Ammon's horn (tissue), 1 donor: Measurements from ENCODE around the gene MTSS2.

ENCODE experiments used
- DNase-seq: peaks from one replicate; pipeline ENCODE4 v3.0.0-alpha.2; 2016; ENCODE audit warnings: low spot score

The MTSS2 gene

DNA sequence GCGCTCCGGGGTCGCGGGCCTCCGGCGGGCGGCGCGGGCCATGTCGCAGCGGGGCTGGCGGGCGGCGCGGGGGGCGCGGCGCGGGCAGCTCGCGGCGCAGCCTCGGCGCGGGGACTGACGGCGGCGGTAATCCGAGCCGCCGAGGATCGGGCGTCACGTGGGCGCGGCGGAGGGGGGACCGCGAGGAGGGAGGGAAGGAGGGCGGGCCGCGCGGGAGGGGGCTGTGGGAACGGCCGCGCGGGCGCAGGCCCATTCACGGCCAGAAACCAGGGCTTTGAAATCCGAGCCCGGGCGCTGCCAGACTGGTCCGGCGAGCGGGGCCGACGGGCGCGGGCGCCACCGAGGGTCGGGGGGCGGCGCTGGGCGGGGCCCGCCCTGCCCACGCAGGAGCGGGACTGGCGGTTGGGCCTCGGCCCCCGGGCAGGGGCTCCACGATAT is at the start of gene MTSS2:
Gene MTSS2, minus strand, starts transcription at position 116 of the 438 bp plus-strand sequence. CDS start 262 bp downstream, outside the sequence.
- peak; percentile 91 for DNase-seq

DNA sequence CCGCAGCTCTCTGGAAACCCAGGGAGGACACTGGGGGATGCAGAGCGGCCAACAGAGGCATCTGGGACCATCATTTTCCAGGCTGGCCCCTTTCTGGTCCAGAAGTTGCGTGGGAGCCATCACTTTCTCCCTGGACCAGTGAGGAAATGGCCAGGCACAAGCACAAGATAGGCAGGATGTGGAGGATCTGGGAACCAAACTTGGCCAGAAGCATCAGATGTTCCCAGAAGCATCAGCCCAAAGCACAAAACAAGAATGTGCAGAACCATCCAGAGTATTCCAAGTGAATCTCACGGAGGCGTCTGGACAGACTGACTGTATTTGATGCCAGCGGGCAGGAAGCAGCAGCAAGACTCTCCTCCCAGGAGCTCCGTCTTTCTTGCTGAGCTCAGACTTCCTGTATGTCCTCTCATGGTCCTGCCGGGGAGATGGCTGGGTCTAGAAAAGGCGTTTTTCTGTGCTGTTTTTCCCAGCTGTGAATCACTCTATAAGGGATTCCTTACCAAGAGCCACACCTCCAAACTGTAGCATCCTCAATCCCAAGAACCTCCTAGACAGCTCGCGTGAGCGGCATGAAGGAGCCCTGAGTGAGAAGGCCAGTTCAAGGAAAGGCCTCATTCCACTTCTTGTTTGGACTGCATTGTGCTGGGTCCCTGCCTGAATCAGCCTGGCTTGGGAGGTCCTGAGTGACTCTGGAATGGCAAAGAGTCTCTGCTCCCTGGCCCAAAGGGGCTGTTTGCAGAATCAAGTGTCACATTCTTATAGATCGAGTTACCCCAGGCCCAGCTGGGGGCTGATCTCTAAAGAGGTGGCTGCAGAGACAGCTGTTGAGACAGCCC is 49.5 kb upstream of the MTSS2 start:
- DNase-seq = no peak

- DNase-seq = no peak
These were observed 48.8 kb upstream of the MTSS2 start for GRCh38 chr16:70734522-70735095.

DNA sequence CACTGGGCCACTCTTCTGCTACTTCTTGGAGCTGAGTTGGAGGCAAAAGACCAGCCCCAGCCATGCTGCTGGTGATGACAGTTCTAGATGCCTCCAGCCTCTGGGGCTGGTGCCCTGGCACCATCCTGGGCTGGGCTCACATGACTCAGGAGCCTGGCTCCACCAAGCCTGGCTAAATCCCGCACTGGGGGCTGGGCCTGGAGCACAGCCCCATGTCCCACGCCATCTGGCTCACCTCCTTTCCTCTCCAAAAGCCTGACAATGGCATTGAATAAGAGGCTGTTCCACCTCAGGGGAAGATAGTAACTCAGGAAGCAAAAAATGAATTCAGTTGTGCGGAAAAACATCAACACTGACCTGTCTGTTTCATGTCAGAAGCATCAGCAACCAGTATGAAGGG is 45.1 kb upstream of the MTSS2 start:
- DNase-seq = no peak

- peak; percentile 75 for DNase-seq
These were observed 44.2 kb upstream of the MTSS2 start for GRCh38 chr16:70730031-70730430.

DNA sequence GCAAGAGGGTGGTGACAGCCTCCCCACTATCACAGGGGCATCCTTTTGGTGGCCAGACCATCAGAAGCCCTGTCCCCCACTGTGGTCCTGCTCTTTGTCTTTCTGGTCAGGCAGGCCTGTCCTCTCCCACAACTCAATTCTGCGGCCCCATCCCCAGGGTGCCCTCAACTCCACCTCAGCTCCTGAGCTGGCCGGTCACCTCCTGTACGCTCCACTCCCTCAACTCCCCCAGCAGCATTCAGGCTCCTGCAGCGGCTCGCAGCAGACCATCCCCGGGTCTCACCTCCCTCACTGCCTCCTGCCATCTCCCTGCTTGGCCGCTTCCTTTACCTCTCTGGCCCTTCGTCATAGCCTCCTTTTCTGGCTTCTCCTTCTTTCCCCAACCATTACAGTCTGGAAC is 43.4 kb upstream of the MTSS2 start:
- no peak for DNase-seq

DNA sequence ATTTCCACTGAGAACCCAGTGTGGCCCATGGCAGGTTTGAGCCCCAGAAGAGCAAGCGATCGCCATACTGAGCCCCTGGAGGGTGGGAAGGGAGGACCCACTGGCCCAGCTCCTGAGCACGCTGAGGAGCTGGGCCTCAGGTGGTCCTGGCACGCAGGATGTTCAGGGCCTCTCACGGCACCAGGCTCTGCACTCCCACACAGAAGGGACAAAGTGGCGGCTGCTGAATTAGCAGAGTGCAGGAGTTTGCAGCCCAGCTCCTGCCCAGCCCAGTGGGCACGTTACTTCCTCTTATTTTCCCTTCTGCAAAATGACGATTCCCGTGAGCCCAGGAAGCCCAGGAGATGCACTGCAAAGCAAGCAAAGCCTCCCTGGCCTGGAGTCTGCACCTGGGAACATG is 42.3 kb upstream of the MTSS2 start:
- DNase-seq = no peak

- DNase-seq = no peak
These were observed 41.1 kb upstream of the MTSS2 start for GRCh38 chr16:70726892-70727361.

DNA sequence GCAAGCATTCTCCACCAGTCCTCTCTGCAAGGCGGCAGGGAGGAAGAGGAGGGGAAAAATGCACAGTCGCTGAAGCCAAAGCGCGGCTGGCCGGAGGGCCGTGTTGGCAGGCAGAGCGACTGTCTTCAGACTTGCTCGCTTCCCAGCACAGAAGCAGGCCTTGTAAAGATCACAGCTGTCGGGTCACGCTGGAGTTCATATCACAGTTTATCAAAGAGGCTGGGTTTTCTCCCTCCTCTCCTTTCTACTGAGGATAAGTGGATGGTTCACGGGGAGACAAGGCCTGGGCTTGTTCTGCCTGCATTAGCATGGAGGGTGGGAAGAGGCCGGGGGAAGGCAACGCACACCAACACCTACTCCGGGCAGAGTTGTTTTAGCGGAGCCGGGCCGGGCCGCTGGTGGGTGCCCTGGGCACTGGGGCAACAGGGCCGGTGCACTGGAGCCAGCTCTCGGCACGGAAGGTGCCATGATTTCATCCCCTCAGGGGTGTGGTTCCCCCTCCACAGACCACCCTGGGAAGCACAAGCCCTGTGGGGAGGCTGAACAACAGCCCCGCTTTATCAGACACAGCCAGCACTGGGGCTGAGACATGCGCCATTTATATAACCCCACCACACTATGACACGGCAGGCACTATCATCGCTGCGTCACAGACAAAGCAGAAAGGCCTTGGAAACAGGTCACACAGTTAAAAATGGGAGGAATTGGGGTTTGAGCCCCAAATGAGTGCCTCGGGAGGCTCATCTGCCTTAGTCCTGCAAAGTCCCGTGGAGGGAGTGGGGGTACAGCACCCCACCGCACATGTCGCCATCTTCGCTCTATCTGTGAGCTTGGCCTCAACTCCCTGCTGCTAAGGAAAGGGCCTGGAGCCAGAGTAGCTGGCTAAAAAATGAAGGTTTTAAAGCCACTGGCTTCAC is 40.3 kb upstream of the MTSS2 start:
- DNase-seq = peak; percentile 95

- DNase-seq = peak; percentile 79
These were observed 39.4 kb upstream of the MTSS2 start for GRCh38 chr16:70725024-70725911.

- DNase-seq = no peak
These were observed 38.5 kb upstream of the MTSS2 start for GRCh38 chr16:70724146-70725023.

DNA sequence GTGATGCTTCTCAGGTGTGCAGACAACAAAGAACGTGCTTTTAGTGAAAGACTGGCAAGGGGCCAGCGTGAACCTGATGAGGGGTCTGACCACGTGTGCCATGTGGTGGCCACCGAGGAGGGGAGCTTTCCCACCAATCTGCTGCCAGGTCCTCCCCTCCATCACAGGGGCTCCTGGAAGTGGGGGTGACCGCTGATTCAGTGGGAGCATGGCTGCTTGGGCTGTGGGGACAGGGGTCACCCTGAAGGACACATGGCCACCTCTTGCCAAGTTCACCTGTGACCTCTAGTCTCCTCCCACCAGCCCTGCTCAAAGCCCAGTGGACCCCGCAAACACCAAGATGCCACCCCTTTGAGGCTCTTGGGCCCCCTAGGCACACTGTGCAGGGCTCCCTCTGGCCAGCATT is 37.9 kb upstream of the MTSS2 start:
- no peak for DNase-seq

DNA sequence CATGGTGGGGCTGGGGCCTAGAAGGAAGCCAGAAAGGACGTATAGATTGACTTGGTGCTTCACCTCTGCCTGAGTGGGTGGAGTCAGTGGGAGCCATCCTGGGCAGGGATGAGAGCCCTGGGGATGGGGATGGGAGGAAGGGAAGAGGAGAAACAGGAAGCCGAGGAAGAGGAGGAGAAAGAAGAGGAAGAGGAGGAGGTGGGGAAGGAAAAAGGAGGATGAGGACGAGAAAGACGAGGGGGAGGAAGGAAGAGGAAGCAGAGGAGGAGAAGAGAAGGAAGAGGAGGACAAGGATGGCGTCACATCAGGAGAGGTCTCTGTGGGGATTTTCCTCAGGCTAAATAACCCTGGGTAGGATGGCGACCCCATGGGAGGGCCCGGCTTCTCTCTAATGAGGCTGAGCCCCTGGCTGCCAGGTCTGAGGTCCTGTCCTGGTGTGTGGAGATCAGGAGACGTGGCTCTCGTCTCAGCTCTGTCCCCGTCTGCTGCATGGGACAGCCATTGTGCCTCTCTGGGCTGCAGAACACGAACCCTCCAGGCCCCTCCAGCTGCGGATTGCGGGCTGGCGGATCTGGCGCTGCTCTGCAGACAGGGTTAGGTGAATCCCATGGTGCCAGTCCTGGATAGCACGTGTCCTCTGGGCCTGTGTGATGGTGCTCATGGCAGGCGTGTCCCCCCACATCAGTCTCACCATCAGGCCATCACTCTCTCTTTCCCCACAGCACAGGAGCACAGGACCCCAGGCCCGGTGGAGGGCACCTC is 35.5 kb upstream of the MTSS2 start:
- no peak for DNase-seq

DNA sequence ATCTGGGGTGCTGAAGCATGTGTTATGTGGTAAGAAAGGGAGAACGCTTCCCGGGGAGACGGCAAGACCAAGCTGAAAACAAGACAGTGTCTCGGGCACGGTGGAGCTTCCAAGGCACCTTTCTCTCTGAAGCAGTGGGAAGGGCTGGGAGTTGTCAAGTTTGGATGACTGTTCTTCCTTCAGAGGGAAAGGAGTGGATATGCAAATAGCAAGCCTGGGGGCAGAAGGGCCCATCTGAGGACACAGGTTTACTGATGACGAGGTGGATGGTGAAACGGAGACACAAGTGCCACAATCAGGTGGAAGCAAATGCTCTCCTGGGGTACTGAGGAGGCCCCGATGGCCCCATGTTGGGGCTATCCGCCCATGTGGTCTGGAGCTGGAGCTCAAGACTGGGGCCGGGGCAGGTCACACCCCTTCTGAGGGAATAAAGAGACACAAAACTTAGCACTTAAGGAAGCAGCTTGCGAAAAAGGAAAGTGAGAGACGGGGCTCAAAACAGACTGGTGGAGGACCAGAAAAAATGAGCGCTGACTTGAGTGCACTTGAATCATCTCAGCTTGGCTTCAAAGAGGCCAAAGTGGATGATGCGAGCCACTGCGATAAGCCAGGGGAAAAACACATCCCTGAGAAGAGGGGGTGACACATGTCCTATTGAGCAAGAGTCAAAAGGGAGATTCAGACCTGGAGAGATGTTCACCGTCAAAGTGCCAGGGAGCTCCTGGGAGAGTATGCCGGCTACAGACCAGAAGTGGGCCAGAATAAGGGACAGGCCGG is 34.8 kb upstream of the MTSS2 start:
- DNase-seq = no peak

- DNase-seq = no peak
These were observed 31.2 kb upstream of the MTSS2 start for GRCh38 chr16:70717065-70717464.

GRCh38 chr16:70715860-70716357 is 30.1 kb upstream of the MTSS2 start:
- peak; percentile 43 for DNase-seq

GRCh38 chr16:70715055-70715858 is 29.4 kb upstream of the MTSS2 start:
- peak; percentile 45 for DNase-seq

GRCh38 chr16:70714581-70715054 is 28.8 kb upstream of the MTSS2 start:
- no peak for DNase-seq
